Neural cell (in vitro differentiated cells): ENCODE measurements around the gene XRCC3.
"Not testable (repeated sequence)": the region's sequence is repeated elsewhere in the genome, so short reads cannot be mapped to it uniquely, and the experiment has no call there.

Experiments
- EP300 ChIP-seq: fragments of 450-650 bp; conservative IDR thresholded peaks from 2 replicates; pipeline ENCODE4 v1.6.1; 2014; ENCODE audit warnings: antibody characterized with exemption, mild to moderate bottlenecking, moderate library complexity; ENCODE audit not compliant: poor library complexity, severe bottlenecking
- EZH2 ChIP-seq: fragments of 200-600, 300-800 bp; shearing (Covaris generic), sonication (generic); IDR thresholded peaks from 2 replicates; pipeline ENCODE4 v1.6.1; 2014; ENCODE audit warnings: antibody characterized with exemption, low read length, borderline replicate concordance, mild to moderate bottlenecking; ENCODE audit not compliant: insufficient read depth, poor library complexity, severe bottlenecking
- MXI1 ChIP-seq: fragments of 450-650 bp; conservative IDR thresholded peaks from 2 replicates; pipeline ENCODE4 v1.6.1; 2014; ENCODE audit warnings: antibody characterized with exemption, mild to moderate bottlenecking; ENCODE audit not compliant: poor library complexity, severe bottlenecking
- POLR2AphosphoS5 ChIP-seq: IDR thresholded peaks from 2 replicates; pipeline ENCODE4 v1.6.1; 2012
- RAD21 ChIP-seq: fragments of 450-650 bp; conservative IDR thresholded peaks from 2 replicates; pipeline ENCODE4 v1.6.1; 2014; ENCODE audit warnings: antibody characterized with exemption, mild to moderate bottlenecking, moderate library complexity
- SMC3 ChIP-seq: fragments of 450-650 bp; conservative IDR thresholded peaks from 2 replicates; pipeline ENCODE4 v1.6.1; 2014; ENCODE audit warnings: antibody characterized with exemption, mild to moderate bottlenecking, moderate library complexity; ENCODE audit not compliant: poor library complexity
- TAF1 ChIP-seq: IDR thresholded peaks from 2 replicates; pipeline ENCODE4 v1.6.1; 2012; ENCODE audit warnings: low read depth
- TF ChIP-seq, protein P1 (sequence below): fragments of 450-650 bp; IDR thresholded peaks from 2 replicates; pipeline ENCODE4 v1.5.1; 2014; ENCODE audit warnings: antibody characterized with exemption, mild to moderate bottlenecking, moderate library complexity; ENCODE audit not compliant: poor library complexity, severe bottlenecking
- TF ChIP-seq, protein P2 (sequence below): IDR thresholded peaks from 2 replicates; pipeline ENCODE4 v1.6.1; 2012; ENCODE audit warnings: borderline replicate concordance

DNA sequence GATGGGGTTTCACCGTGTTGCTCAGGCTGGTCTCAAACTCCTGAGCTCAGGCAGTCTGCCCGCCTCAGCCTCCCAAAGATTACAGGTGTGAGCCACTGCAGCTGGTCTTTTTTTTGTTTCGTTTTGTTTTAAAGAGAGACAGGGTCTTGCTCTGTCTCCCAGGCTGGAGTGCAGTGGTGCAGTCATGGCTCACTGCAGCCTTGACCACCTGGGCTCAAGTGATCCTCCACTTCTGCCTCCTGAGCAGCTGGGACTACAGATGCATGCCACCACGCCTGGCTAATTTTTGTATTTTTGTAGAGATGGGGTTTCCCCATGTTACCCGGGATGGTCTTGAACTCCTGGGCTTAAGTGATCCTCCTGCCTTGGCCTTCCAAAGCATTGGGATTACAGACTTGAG is 23.6 kb downstream of the XRCC3 start:
- TF ChIP-seq, protein P1, sequence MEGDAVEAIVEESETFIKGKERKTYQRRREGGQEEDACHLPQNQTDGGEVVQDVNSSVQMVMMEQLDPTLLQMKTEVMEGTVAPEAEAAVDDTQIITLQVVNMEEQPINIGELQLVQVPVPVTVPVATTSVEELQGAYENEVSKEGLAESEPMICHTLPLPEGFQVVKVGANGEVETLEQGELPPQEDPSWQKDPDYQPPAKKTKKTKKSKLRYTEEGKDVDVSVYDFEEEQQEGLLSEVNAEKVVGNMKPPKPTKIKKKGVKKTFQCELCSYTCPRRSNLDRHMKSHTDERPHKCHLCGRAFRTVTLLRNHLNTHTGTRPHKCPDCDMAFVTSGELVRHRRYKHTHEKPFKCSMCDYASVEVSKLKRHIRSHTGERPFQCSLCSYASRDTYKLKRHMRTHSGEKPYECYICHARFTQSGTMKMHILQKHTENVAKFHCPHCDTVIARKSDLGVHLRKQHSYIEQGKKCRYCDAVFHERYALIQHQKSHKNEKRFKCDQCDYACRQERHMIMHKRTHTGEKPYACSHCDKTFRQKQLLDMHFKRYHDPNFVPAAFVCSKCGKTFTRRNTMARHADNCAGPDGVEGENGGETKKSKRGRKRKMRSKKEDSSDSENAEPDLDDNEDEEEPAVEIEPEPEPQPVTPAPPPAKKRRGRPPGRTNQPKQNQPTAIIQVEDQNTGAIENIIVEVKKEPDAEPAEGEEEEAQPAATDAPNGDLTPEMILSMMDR: not testable (repeated sequence)
- TF ChIP-seq EZH2, RAD21, POLR2AphosphoS5, MXI1, EP300, TAF1, SMC3: not testable (repeated sequence)
- TF ChIP-seq, protein P2, sequence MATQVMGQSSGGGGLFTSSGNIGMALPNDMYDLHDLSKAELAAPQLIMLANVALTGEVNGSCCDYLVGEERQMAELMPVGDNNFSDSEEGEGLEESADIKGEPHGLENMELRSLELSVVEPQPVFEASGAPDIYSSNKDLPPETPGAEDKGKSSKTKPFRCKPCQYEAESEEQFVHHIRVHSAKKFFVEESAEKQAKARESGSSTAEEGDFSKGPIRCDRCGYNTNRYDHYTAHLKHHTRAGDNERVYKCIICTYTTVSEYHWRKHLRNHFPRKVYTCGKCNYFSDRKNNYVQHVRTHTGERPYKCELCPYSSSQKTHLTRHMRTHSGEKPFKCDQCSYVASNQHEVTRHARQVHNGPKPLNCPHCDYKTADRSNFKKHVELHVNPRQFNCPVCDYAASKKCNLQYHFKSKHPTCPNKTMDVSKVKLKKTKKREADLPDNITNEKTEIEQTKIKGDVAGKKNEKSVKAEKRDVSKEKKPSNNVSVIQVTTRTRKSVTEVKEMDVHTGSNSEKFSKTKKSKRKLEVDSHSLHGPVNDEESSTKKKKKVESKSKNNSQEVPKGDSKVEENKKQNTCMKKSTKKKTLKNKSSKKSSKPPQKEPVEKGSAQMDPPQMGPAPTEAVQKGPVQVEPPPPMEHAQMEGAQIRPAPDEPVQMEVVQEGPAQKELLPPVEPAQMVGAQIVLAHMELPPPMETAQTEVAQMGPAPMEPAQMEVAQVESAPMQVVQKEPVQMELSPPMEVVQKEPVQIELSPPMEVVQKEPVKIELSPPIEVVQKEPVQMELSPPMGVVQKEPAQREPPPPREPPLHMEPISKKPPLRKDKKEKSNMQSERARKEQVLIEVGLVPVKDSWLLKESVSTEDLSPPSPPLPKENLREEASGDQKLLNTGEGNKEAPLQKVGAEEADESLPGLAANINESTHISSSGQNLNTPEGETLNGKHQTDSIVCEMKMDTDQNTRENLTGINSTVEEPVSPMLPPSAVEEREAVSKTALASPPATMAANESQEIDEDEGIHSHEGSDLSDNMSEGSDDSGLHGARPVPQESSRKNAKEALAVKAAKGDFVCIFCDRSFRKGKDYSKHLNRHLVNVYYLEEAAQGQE: not testable (repeated sequence)
